HG03520 (cell line): ENCODE results near the gene YIPF5.

Source experiments
- ATAC-seq: cut with Tn5 transposase; IDR thresholded peaks from one replicate; pipeline ENCODE4 v1.9.1; 2021; ENCODE audit warnings: mild to moderate bottlenecking, moderate library complexity; ENCODE audit not compliant: unreplicated experiment

The YIPF5 gene

GRCh38 chr5:144128844-144129243, 41.6 kb downstream of the YIPF5 start:
- ATAC-seq: no peak

DNA sequence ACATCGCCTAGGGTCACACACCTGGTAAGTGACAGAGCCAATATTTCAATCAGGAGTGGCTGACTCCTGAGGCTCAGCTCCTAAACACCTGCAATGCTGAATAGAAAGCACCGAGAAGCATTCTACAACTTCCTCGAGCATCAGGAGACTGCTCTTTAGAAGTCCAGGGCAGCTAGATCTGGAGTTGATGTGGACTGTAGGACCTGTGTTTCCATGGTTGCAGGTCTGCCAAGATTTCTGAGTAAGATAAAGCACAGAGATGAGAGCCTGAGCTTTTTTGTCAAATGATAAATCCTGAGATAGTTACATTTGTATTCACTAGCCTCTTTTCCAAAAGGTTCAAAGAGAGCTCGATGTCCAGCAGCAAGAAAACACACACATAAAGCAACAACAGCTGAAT, 43.8 kb downstream of the YIPF5 start:
- ATAC-seq: no peak

DNA sequence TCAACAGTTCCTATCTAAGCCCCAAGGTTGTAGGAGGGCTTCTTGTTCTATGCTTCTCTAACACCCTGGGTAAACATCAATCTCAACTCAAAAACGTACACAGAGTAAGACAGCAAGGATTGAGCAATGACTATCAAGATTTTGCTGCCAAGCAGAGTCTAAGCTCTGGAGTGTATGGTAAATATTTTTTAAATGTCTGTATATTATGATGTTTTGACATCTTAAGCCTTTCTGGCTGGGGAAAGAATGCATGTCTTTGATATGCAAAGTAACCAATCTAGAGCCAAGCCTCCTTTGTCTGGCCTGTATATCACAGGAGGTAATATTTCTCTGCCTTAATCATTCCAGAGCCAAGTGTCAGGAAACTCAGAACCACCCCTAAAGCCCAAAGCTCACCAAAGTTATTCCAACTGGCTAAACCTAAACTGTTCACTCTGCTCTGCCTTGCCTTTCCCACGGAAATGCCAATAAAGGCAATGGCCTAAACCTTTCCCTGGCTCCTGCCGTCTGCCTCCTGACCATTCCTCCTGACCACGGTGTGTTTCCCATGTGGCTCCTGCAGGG, 45.2 kb downstream of the YIPF5 start:
- no peak for ATAC-seq

- no peak for ATAC-seq
Measured at GRCh38 chr5:144122641-144123040, 47.8 kb downstream of the YIPF5 start.

GRCh38 chr5:144122081-144122480, 48.4 kb downstream of the YIPF5 start:
- ATAC-seq: no peak

GRCh38 chr5:144121577-144121976, 48.9 kb downstream of the YIPF5 start:
- ATAC-seq: no peak

DNA sequence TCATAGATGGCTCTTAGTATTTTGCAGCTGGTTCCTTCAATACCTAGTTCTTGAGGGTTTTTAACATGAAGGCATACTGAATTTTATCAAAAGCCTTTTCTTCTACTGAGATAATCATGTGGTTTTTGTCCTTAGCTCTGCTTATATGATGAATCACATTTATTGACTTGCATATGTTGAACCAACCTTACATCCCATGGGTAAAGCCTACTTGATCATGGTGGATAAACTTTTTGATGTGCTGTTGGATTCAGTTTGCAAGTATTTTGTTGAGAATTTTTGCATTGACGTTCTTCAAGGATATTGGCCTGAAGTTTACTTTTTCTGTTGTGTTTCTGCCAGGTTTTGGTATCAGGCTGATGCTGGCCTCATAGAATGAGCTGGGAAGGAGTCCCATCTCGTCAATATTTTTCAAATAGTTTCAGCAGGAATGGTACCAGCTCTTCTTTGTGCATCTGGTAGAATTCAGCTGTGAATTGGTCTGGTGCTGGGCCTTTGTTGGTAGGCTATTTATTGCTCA, 49.7 kb downstream of the YIPF5 start:
- ATAC-seq: no peak

DNA sequence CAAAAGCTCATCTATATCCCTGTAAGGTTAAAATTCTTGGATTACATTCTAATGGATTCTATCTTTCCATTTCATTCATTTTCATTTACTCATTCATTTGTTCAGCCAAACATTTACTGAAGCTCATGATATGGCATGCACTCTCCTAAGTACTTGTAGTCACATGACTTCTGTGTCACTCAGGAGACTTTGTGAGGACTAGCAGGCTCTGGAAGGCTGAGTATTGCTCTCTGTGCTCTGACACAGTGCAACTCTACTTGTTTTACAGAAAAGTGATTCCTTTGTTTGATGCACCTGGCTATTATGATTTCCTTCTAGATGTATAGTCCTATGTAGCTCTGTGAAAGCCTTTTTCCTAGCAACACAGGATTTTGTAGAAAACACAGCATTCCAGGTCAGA, 53.0 kb downstream of the YIPF5 start:
- ATAC-seq: no peak

DNA sequence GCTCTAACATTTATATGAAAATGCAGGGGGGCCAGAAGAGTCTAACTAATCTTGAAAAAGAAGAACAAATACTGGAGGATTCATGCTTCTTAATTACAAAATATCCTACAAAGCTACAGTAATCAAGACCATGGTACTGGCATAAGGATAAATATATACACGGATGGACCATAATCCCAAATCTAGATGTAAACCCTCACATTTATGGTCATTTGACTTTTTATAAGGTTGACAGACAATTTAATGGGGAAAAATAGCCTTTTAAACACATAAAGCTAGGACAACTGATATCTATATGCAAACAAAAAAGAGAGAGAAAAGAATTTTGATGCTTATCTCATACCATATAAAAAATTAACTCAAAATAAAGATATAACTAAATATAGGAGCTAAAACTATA, 55.9 kb downstream of the YIPF5 start:
- no peak for ATAC-seq
